Panc1 (cell line): ENCODE measurements around the gene IDUA. TPM values are rescaled to one million over a fixed set of nuclear protein-coding genes. Genes with fewer than 3 reads are reported as not detected.
"Not testable (repeated sequence)": the region's sequence is repeated elsewhere in the genome, so short reads cannot be mapped to it uniquely, and the experiment has no call there.

Experiments
- ATAC-seq: fragments of 200-7000 bp; cut with Tn5 transposase; 2 replicates; pipeline ENCODE4 v1.9.1; 2020; ENCODE audit warnings: mild to moderate bottlenecking, moderate library complexity
- BruUV-seq: library from RNA; stranded (reverse); fragments of 400-500 nt; replicated peaks from 2 replicates; lab custom pipeline; 2021; lab: Mats Ljungman, UMichigan
- CTCF ChIA-PET: fragments of 300-600 bp; sonication (Branson Sonifier 250); formaldehyde crosslinking; loops from one replicate; lab custom pipeline; 2022; ENCODE audit warnings: antibody characterized with exemption; lab: Charles Lee
- POLR2A ChIA-PET: fragments of 300-600 bp; sonication (Branson Sonifier 250); formaldehyde crosslinking; loops from one replicate; lab custom pipeline; 2022; ENCODE audit warnings: antibody characterized with exemption; lab: Charles Lee
- DNase-seq: peaks from one replicate; pipeline ENCODE4 v3.0.0-alpha.2; 2010; ENCODE audit warnings: low read depth, low spot score
- H3K27ac ChIP-seq: 2 replicates; pipeline ENCODE4 v1.5.1; 2011; ENCODE audit warnings: mild to moderate bottlenecking, low read length, inconsistent platforms
- H3K27me3 ChIP-seq: fragments of 200-500 bp; sonication (Bioruptor generic); 2 replicates; pipeline ENCODE4 v1.6.0; 2014; ENCODE audit warnings: low read length, inconsistent platforms; ENCODE audit not compliant: control insufficient read depth, insufficient read depth
- H3K36me3 ChIP-seq: fragments of 200-500 bp; sonication (Bioruptor generic); 2 replicates; pipeline ENCODE4 v1.5.1; 2014; ENCODE audit warnings: inconsistent platforms, mild to moderate bottlenecking, low read length, moderate library complexity; ENCODE audit not compliant: control insufficient read depth, insufficient read depth
- H3K4me1 ChIP-seq: 2 replicates; pipeline ENCODE4 v1.5.1; 2011; ENCODE audit warnings: inconsistent platforms, mild to moderate bottlenecking, low read length, moderate library complexity; ENCODE audit not compliant: control insufficient read depth, insufficient read depth
- H3K4me3 ChIP-seq, 2 experiments: 2 replicates each; pipeline ENCODE4 v1.5.1; 2011 to 2012; ENCODE audit warnings: low read depth in 2 of 2, low read length in 2 of 2, mild to moderate bottlenecking in 2 of 2, inconsistent platforms in 1 of 2, moderate library complexity in 1 of 2
- H3K9me3 ChIP-seq: fragments of 200-500 bp; sonication (Bioruptor generic); 2 replicates; pipeline ENCODE4 v1.5.1; 2014; ENCODE audit warnings: low read depth, mild to moderate bottlenecking, inconsistent platforms, low read length, moderate library complexity; ENCODE audit not compliant: control insufficient read depth, insufficient read depth
- CTCF ChIP-seq: fragments of 450-650 bp; IDR thresholded peaks from 2 replicates; pipeline ENCODE4 v1.5.1; 2017; ENCODE audit warnings: mild to moderate bottlenecking
- POLR2AphosphoS5 ChIP-seq: IDR thresholded peaks from 2 replicates; pipeline ENCODE4 v1.6.1; 2012; ENCODE audit warnings: mild to moderate bottlenecking, low read depth, low read length, moderate library complexity
- REST ChIP-seq, 2 experiments: IDR thresholded peaks; 2 replicates each; pipeline ENCODE4 v1.6.1; 2011 to 2012; ENCODE audit warnings: low read depth in 2 of 2, control low read depth in 1 of 2, low read length in 1 of 2, mild to moderate bottlenecking in 1 of 2, moderate library complexity in 1 of 2; ENCODE audit not compliant: insufficient read depth in 1 of 2
- SIN3A ChIP-seq: IDR thresholded peaks from 2 replicates; pipeline ENCODE4 v1.6.1; 2012; ENCODE audit warnings: low read depth, mild to moderate bottlenecking, low read length, moderate library complexity, borderline replicate concordance; ENCODE audit not compliant: insufficient read depth
- TCF7L2 ChIP-seq: IDR thresholded peaks from 2 replicates; pipeline ENCODE4 v1.6.1; 2011; ENCODE audit warnings: mild to moderate bottlenecking, low read depth, low read length, inconsistent platforms
- in situ Hi-C: cut with HindIII; loops from 2 replicates; pipeline ENCODE4 v1.10.0; 2016; ENCODE audit warnings: low sequenced_read_pairs, low pct_unique_long_range_greater_than_20kb
- intact Hi-C: fragments of 100-400 bp; cut with micrococcal nuclease; formaldehyde crosslinking; loops from one replicate; pipeline ENCODE4 v1.10.0; 2022; ENCODE audit not compliant: unreplicated experiment
- total RNA-seq: library from RNA; stranded (reverse); gene quantifications from one replicate; pipeline ENCODE4 v1.2.1, GENCODE V29; 2021; ENCODE audit not compliant: unreplicated experiment

IDUA gene
- total RNA-seq, 1 experiment from 2014 or later = 30.6 TPM

GRCh38 chr4:1053080-1053661 is 66.3 kb downstream of the IDUA start:
- Histone ChIP-seq H3K27ac (no peak overlapping the region), H3K36me3 (no peaks in the 10 kb centered on the region), H3K9me3 (no peaks in the 10 kb centered on the region), H3K4me1 (peaks cover 3% of the 10 kb centered on the region; the same call in 1 of the 2 replicates), H3K27me3 (no peaks in the 10 kb centered on the region), H3K4me3 (peak overlapping the region in 1 of 2 experiments; percentile 23; a peak in 1 of 4 replicates)
- CTCF ChIA-PET = no interaction called here
- intact Hi-C loops = no loop called here
- POLR2A ChIA-PET = no interaction called here
- TF ChIP-seq SIN3A (no peak), CTCF (no peak), POLR2AphosphoS5 (no peak), REST (IDR thresholded peaks at IDR 0.05; ENCODE audit: insufficient read depth in 1 of 2, low read depth in 2 of 2, low read length in 1 of 2) (no peak), TCF7L2 (no peak)
- no peak for ATAC-seq
- in situ Hi-C loops = no loop called here
- BruUV-seq = no TSS peak
- DNase-seq = no peak

GRCh38 chr4:1053891-1054290 is 67.0 kb downstream of the IDUA start:
- DNase-seq, H3K4me1 ChIP-seq, H3K27me3 ChIP-seq, in situ Hi-C loops, BruUV-seq, H3K36me3 ChIP-seq, CTCF ChIA-PET, H3K9me3 ChIP-seq, intact Hi-C loops, H3K4me3 ChIP-seq, POLR2A ChIA-PET, H3K27ac ChIP-seq, ATAC-seq: not testable (repeated sequence)

Other genes starting within 250 kb of the IDUA start
- 6.7 TPM for gene CPLX1, start 160.9 kb upstream of the IDUA start, total RNA-seq
- 86.6 TPM for gene GAK, start 54.7 kb upstream of the IDUA start, total RNA-seq
- 21.8 TPM for gene TMEM175, start 54.6 kb upstream of the IDUA start, total RNA-seq
- gene DGKQ, start 13.5 kb upstream of the IDUA start, total RNA-seq = 12.2 TPM
- gene SLC26A1, start 6.4 kb downstream of the IDUA start, total RNA-seq = 1.8 TPM
- 43.1 TPM for gene FGFRL1, start 24.6 kb downstream of the IDUA start, total RNA-seq
- not detected for gene RNF212, start 126.5 kb downstream of the IDUA start, total RNA-seq
- gene SPON2, start 185.5 kb downstream of the IDUA start, total RNA-seq = 1.8 TPM